HG02884 (cell line): ENCODE measurements around the gene TCF7L2.
A peak's percentile ranks its signal among the peaks of the same experiment; 100 is the strongest.

Experiments used
- ATAC-seq: cut with Tn5 transposase; IDR thresholded peaks from one replicate; pipeline ENCODE4 v1.9.1; 2021; ENCODE audit warnings: mild to moderate bottlenecking, moderate library complexity; ENCODE audit not compliant: unreplicated experiment

Gene TCF7L2

GRCh38 chr10:112963835-112964234 is 13.8 kb downstream of the TCF7L2 start:
- ATAC-seq: no peak

- no peak for ATAC-seq
Measured at GRCh38 chr10:112964482-112964881, 14.4 kb downstream of the TCF7L2 start.

GRCh38 chr10:112966194-112966855 is 16.3 kb downstream of the TCF7L2 start:
- ATAC-seq: no peak

GRCh38 chr10:112967200-112967599 is 17.2 kb downstream of the TCF7L2 start:
- no peak for ATAC-seq

- no peak for ATAC-seq
Measured at GRCh38 chr10:112969131-112969530, 19.1 kb downstream of the TCF7L2 start.

- no peak for ATAC-seq
Measured at GRCh38 chr10:112969542-112969941, 19.5 kb downstream of the TCF7L2 start.

GRCh38 chr10:112970021-112970420 is 20.0 kb downstream of the TCF7L2 start:
- no peak for ATAC-seq

- no peak for ATAC-seq
Measured at GRCh38 chr10:112972606-112973005, 22.6 kb downstream of the TCF7L2 start.

- ATAC-seq: no peak
Measured at GRCh38 chr10:112973046-112973445, 23.0 kb downstream of the TCF7L2 start.

GRCh38 chr10:112973805-112974204 is 23.8 kb downstream of the TCF7L2 start:
- ATAC-seq: no peak

GRCh38 chr10:112977426-112977898 is 27.4 kb downstream of the TCF7L2 start:
- ATAC-seq: no peak

- ATAC-seq: no peak
Measured at GRCh38 chr10:112979927-112980326, 29.9 kb downstream of the TCF7L2 start.

GRCh38 chr10:112980937-112981336 is 30.9 kb downstream of the TCF7L2 start:
- ATAC-seq: no peak

- ATAC-seq: peak; percentile 95
Measured at GRCh38 chr10:112981553-112981952, 31.5 kb downstream of the TCF7L2 start.

- ATAC-seq: no peak
Measured at GRCh38 chr10:112983444-112984056, 33.5 kb downstream of the TCF7L2 start.

- ATAC-seq: no peak
Measured at GRCh38 chr10:112984756-112985155, 34.7 kb downstream of the TCF7L2 start.

GRCh38 chr10:112985690-112986543 is 35.9 kb downstream of the TCF7L2 start:
- peak; percentile 36 for ATAC-seq

GRCh38 chr10:112986544-112987190 is 36.6 kb downstream of the TCF7L2 start:
- no peak for ATAC-seq

GRCh38 chr10:112988839-112989406 is 38.9 kb downstream of the TCF7L2 start:
- no peak for ATAC-seq

- ATAC-seq: no peak
Measured at GRCh38 chr10:112989826-112990225, 39.8 kb downstream of the TCF7L2 start.

- no peak for ATAC-seq
Measured at GRCh38 chr10:112990271-112990670, 40.2 kb downstream of the TCF7L2 start.
